ENCODE measurements around the gene UXS1.
A peak's percentile ranks its signal among the peaks of the same experiment; 100 is the strongest.

Gene UXS1

GRCh38 chr2:106114166-106114565, 79.9 kb downstream of the UXS1 start:
- no peak overlapping the region for H3K4me3 ChIP-seq (replicated peaks in 1 of 2; ENCODE audit: low read depth in 2 of 2, low read length in 2 of 2)
- no peak for DNase-seq (ENCODE audit: low read depth in 2 of 2)
- no peak for TF ChIP-seq CTCF (IDR thresholded peaks at IDR 0.05; ENCODE audit: low read depth, low read length)

- DNase-seq (ENCODE audit: low read depth in 2 of 2) = no peak
- TF ChIP-seq CTCF (IDR thresholded peaks at IDR 0.05; ENCODE audit: low read depth, low read length) = no peak
- no peak overlapping the region for H3K4me3 ChIP-seq (replicated peaks in 1 of 2; ENCODE audit: low read depth in 2 of 2, low read length in 2 of 2)
Measured at GRCh38 chr2:106113361-106113966, 80.6 kb downstream of the UXS1 start.

GRCh38 chr2:106111882-106112571, 82.1 kb downstream of the UXS1 start:
- TF ChIP-seq CTCF (IDR thresholded peaks at IDR 0.05; ENCODE audit: low read depth, low read length) = no peak
- H3K4me3 ChIP-seq (replicated peaks in 1 of 2; ENCODE audit: low read depth in 2 of 2, low read length in 2 of 2) = no peak overlapping the region
- DNase-seq (ENCODE audit: low read depth in 2 of 2) = no peak

GRCh38 chr2:106109675-106110424, 84.3 kb downstream of the UXS1 start:
- no peak for DNase-seq (ENCODE audit: low read depth in 2 of 2)
- no peak overlapping the region for H3K4me3 ChIP-seq (replicated peaks in 1 of 2; ENCODE audit: low read depth in 2 of 2, low read length in 2 of 2)
- no peak for TF ChIP-seq CTCF (IDR thresholded peaks at IDR 0.05; ENCODE audit: low read depth, low read length)

- no peak for TF ChIP-seq CTCF (IDR thresholded peaks at IDR 0.05; ENCODE audit: low read depth, low read length)
- DNase-seq (ENCODE audit: low read depth in 2 of 2) = no peak
- no peak overlapping the region for H3K4me3 ChIP-seq (replicated peaks in 1 of 2; ENCODE audit: low read depth in 2 of 2, low read length in 2 of 2)
Measured at GRCh38 chr2:106108791-106109190, 85.3 kb downstream of the UXS1 start.

GRCh38 chr2:106108351-106108750, 85.8 kb downstream of the UXS1 start:
- H3K4me3 ChIP-seq (replicated peaks in 1 of 2; ENCODE audit: low read depth in 2 of 2, low read length in 2 of 2) = no peak overlapping the region
- DNase-seq (ENCODE audit: low read depth in 2 of 2) = peak; percentile 32 to 71
- peak; percentile 33 for TF ChIP-seq CTCF (IDR thresholded peaks at IDR 0.05; ENCODE audit: low read depth, low read length)
